AG10803 (cell line): Measurements from ENCODE around the gene HELZ.
A peak's percentile ranks its signal among the peaks of the same experiment; 100 is the strongest.
"Not testable (repeated sequence)": the region's sequence is repeated elsewhere in the genome, so short reads cannot be mapped to it uniquely, and the experiment has no call there.

Source experiments
- DNase-seq: peaks from one replicate; pipeline ENCODE4 v3.0.0; 2010; ENCODE audit warnings: low read depth
- H3K4me3 ChIP-seq: 2 replicates; pipeline ENCODE4 v1.5.1; 2011; ENCODE audit warnings: mild to moderate bottlenecking, low read length, control low read depth
- TF ChIP-seq, protein P1 (sequence below): conservative IDR thresholded peaks from 2 replicates; pipeline ENCODE4 v1.5.1; 2011; ENCODE audit warnings: mild to moderate bottlenecking, low read length, control low read depth, inconsistent platforms

HELZ gene

DNA sequence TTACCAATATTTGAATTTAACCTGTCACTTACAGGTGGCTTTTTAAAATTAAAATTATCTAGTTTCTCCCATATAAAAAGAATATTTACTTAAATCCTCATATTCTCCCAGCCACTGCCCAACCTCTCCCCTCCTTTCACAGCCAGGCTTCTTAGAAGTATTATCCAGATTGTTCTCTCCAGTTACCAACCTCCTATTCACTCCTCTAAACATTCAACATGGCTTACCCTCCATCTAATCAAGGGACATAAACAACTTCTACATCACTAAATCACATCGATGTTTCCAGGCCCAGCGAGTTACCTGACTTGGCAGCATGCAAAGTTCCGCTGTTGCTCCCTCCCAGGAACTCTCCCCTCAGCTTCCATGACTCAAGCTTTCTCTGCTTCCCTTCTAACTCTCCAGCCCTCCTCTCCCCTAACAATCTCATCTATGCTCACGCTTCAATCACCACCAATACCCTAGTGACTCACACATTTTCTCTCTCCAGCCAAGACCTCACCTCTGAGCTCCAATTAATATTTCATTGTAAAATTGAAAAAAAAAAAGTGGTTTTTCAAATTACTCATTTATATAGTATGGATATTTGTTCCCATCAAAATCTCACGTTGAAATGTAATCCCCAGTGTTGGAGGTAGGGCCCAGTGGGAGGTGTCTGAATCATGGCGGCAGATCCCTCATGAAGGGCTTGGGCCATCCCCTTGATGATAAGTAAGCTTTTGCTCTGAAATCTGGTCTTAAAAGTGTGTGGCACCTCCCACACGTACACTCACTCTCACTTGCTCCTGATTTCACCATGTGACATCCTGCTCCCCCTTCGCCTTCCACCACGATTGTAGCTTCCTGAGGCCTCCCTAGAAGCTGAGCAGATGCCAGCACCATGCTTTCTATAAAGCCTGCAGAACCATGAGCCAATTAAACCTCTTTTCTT, 88.5 kb downstream of the HELZ start:
- H3K4me3 ChIP-seq, result no peak overlapping the region
- no peak for DNase-seq
- TF ChIP-seq, protein P1, sequence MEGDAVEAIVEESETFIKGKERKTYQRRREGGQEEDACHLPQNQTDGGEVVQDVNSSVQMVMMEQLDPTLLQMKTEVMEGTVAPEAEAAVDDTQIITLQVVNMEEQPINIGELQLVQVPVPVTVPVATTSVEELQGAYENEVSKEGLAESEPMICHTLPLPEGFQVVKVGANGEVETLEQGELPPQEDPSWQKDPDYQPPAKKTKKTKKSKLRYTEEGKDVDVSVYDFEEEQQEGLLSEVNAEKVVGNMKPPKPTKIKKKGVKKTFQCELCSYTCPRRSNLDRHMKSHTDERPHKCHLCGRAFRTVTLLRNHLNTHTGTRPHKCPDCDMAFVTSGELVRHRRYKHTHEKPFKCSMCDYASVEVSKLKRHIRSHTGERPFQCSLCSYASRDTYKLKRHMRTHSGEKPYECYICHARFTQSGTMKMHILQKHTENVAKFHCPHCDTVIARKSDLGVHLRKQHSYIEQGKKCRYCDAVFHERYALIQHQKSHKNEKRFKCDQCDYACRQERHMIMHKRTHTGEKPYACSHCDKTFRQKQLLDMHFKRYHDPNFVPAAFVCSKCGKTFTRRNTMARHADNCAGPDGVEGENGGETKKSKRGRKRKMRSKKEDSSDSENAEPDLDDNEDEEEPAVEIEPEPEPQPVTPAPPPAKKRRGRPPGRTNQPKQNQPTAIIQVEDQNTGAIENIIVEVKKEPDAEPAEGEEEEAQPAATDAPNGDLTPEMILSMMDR, result no peak

DNA sequence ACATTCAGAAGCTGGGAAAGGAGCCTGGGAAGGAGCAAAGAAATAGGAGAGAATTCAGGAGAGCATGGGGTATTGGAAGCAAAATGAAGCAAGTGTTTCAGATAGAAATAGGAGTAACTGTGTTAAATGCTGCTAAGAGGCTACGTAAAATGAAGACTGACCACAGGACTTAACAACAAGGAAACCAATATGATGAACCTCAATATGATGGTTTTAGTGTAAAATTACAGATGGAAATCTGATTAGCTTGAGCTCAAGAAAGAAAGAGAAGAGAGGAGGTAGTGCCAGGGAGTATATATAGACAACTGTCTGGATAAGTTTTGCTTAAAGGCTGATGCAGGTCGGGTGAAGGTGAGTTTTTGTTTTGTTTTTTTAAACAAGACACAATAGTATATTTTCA, 92.2 kb downstream of the HELZ start:
- TF ChIP-seq, protein P1, result no peak
- no peak for DNase-seq
- H3K4me3 ChIP-seq, result no peak overlapping the region

DNA sequence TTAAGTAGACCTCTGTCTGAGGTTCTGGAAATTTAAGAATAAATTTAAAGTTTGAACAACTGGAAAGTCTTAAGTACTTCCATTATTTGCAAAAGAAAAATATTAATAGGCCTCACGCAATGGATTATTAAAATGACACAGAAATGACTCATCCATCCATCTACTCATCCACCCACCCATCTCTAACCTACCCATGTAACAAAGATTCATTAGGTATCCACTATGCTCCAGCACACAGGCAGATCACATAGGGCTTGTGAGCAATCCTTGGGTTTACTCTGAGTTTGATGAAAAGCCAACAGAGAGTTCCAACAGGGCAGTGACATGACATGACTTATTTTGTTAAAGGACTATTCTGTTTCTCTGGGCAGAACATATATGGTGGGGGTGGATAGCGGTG, 93.3 kb downstream of the HELZ start:
- peak; percentile 15 for DNase-seq
- no peak overlapping the region for H3K4me3 ChIP-seq
- TF ChIP-seq, protein P1, result no peak

DNA sequence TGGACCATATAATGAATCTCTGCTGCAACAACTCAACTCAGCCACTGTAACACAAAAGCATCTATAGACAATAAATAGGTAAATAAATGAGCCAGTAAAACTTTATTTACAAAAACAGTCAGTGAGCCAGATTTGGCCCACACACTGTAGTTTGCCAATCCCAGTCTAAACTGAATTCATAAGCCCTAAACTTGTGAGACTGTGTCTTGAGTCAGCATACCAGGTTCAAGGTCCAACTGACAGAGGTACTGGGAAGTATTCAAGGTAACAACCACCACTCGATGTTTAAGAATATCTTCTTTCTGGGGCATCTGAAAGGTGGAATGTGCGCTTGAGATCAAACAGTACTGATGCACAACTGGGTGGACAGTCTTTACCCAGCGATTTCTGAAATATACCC, 94.2 kb downstream of the HELZ start:
- DNase-seq, result no peak
- TF ChIP-seq, protein P1, result no peak
- no peak overlapping the region for H3K4me3 ChIP-seq

DNA sequence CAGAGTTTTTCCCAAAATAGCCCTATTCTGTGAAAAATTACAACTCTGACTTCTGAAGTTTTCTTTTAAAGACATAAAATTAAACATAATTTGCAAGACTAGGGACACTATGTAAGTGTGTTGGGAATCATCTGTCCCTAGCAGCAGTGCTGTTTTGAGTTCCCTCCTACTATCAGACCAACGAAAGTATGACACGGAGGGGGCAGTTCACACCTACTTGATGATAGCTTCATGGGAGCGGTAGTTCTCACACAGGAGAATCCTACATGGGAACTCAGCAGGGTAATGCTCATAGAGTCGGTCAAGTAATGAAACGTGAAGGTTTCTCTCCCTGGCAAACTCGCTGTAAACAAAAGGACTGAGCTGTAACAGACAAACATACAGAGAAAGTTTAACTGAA, 96.6 kb downstream of the HELZ start:
- TF ChIP-seq, protein P1, result no peak
- no peak for DNase-seq
- no peak overlapping the region for H3K4me3 ChIP-seq

DNA sequence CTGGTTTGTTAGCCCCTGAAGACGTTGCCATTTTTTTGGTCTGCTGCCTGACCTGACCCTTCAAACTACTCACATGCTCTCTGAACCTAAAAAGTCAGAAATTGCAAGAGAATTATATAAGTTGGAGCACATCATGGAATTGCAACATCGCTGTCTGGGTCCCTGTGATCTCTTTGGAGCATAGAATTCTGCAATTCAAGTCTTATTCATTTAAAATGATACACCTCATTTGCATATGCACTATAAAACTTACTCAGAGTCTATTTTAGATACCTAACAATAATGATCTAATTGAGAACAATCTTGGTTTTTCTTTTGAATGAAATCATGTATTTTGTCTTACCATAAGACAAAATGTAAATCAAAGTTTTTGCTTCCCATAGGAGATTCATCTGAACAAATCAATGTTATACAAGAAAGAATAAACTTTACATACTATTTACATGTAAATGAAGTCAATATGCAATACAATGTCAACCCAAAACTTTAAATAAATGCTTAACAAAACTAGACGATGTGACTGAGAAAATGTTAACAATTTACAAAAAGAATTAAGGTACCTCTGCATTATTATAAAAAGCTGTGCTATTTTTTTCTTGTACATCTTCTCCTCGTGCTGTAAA, 99.7 kb downstream of the HELZ start:
- no peak overlapping the region for H3K4me3 ChIP-seq
- no peak for DNase-seq
- TF ChIP-seq, protein P1, result no peak

DNA sequence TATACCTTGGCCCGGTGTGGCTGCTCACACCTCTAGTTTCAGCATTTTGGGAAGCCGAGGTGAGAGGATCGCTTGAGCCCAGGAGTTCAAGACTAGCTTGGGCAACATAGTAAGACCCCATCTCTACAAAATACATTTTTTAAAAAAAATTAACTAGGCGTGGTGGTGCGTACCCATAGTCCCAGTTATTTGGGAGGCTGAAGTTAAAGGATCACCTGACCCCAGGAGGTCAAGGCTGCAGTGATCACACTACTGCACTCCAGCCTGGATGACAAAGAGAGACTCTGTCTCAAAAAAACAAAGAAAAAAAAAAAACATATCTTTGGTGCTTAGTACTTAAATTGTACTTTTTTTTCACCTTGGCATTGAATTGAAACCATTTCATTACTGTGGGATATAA, 101.7 kb downstream of the HELZ start:
- no peak overlapping the region for H3K4me3 ChIP-seq
- TF ChIP-seq, protein P1, result no peak
- DNase-seq, result no peak

DNA sequence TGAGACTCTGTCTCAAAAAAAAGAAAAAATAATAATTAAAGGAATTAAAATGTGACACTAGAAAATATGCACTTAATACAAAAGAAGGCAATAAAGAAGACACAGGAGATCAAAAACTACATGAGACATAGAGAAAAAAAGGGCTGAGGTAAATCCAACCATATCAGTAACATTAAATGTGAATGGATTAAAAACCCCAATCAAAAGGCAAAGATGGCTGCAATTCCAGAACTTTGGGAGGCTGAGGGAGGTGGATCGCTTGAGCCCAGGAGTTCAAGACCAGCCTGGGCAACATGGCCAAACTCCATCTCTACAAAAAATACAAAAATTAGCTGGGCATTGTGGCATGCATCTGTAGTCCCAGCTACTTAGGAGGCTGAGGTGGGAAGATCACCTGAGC, 103.0 kb downstream of the HELZ start:
- not testable (repeated sequence) for H3K4me3 ChIP-seq, DNase-seq
